Kidney (tissue), 14 donors: ENCODE data around the gene NDUFB7. TPM values are rescaled to one million over a fixed set of nuclear protein-coding genes. Genes with fewer than 3 reads are reported as not detected.
"Not testable (repeated sequence)": the region's sequence is repeated elsewhere in the genome, so short reads cannot be mapped to it uniquely, and the experiment has no call there.

Experiments
- DNase-seq, 5 donors: peaks; one replicate each; pipeline ENCODE4 v3.0.0-alpha.2; 2013 to 2020
- FAIRE-seq: peaks from 2 replicates; lab custom pipeline; 2012; peaks lifted over from hg19 to GRCh38; lab: Jason Lieb, UNC
- H3K27ac ChIP-seq, 2 donors: one replicate each; pipeline ENCODE4 v1.7.0; 2013; ENCODE audit warnings: low read depth in 2 of 2, low read length in 2 of 2, inconsistent platforms in 1 of 2
- H3K27me3 ChIP-seq: one replicate; pipeline ENCODE4 v1.7.1; 2013; ENCODE audit warnings: low read length, inconsistent platforms; ENCODE audit not compliant: control insufficient read depth, insufficient read depth
- H3K36me3 ChIP-seq, 3 donors: one replicate each; pipeline versions ENCODE4 v1.7.0 to v1.7.1; 2013; ENCODE audit warnings: low read length in 3 of 3, control low read depth in 1 of 3, inconsistent platforms in 1 of 3; ENCODE audit not compliant: insufficient read depth in 3 of 3, control insufficient read depth in 2 of 3
- H3K4me1 ChIP-seq, 3 donors: one replicate each; pipeline versions ENCODE4 v1.7.0 to v1.7.1; 2013; ENCODE audit warnings: low read length in 3 of 3, inconsistent platforms in 1 of 3, low read depth in 1 of 3; ENCODE audit not compliant: control insufficient read depth in 2 of 3, insufficient read depth in 2 of 3
- H3K4me3 ChIP-seq, 3 donors: one replicate each; pipeline versions ENCODE4 v1.7.0 to v1.8.1; 2013; ENCODE audit warnings: low read length in 3 of 3, control low read depth in 1 of 3, inconsistent platforms in 1 of 3
- H3K9ac ChIP-seq, 3 donors: one replicate each; pipeline versions ENCODE4 v1.7.0 to v1.7.1; 2013; ENCODE audit warnings: low read length in 3 of 3, control low read depth in 1 of 3, inconsistent platforms in 1 of 3
- H3K9me3 ChIP-seq, 3 donors: one replicate each; pipeline versions ENCODE4 v1.7.0 to v1.7.1; 2013; ENCODE audit warnings: low read length in 3 of 3, control low read depth in 1 of 3, inconsistent platforms in 1 of 3; ENCODE audit not compliant: control insufficient read depth in 2 of 3, insufficient read depth in 1 of 3
- CTCF ChIP-seq: IDR thresholded peaks from 3 replicates; pipeline ENCODE4 v1.5.1; 2012; ENCODE audit warnings: mild to moderate bottlenecking, moderate library complexity, borderline replicate concordance; ENCODE audit not compliant: insufficient read depth; ENCODE audit errors: extremely low read depth
- intact Hi-C: fragments of 100-400 bp; cut with DNase I; formaldehyde crosslinking; loops from one replicate; pipeline ENCODE4 v1.11.1; 2022
- polyA plus RNA-seq: library from polyadenylated mRNA; stranded (reverse); fragments of 350-450 nt; fragmentation: Illumina TruSeq; extraction: RNeasy Lipid Tissue Mini Kit (QIAGEN cat#74804); gene quantifications from one replicate; pipeline ENCODE4 v1.2.3, GENCODE V29; 2014; ENCODE audit warnings: low read depth, low replicate concordance; ENCODE audit not compliant: insufficient read depth
- total RNA-seq: library from RNA; stranded (reverse); fragmentation: NEBNext Ultra II Directional; extraction: Animal tissue kit (Norgen Biotek cat#: 25700); gene quantifications from one replicate; pipeline ENCODE4 v1.2.1, GENCODE V29; 2021
- donor health status: control.
- donor health status: control.
- donor health status: control.
- donor health status: control.
- donor health status: control.
- donor health status: DM: yes; HTN: yes; CAD: no.
- donor health status: Normal renal cell carcinoma (clear cell type).

Gene NDUFB7
- total and polyA plus RNA-seq, 2 donors from 2014 or later: 146 to 894 TPM

DNA sequence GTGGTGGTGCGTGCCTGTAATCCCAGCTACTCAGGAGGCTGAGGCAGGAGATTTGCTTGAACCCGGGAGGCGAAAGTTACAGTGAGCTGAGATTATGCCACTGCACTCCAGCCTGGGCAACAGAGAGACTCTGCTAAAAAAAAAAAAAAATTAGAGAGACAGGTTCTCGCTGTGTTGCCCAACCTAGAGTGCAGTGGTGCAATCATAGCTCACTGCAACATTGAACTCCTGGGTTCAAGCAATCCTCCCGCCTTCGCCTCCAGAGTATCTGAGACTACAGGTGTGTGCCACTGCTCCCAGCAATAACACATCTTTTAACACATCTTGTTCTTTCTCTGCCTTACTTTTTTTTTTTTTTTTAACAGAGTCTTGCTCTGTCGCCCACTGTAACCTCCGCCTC lies 43.8 kb upstream of the NDUFB7 start:
- no peaks in the 10 kb centered on the region for H3K4me1 ChIP-seq
- H3K9me3 ChIP-seq: peaks cover 0 to 13% (median 3%) of the 10 kb centered on the region in 3 donors
- TF ChIP-seq CTCF: no peak
- H3K9ac ChIP-seq: no peak overlapping the region
- H3K27me3 ChIP-seq: no peaks in the 10 kb centered on the region
- FAIRE-seq (no peak), DNase-seq (no peak)
- H3K4me3 ChIP-seq: no peak overlapping the region
- no peak overlapping the region for H3K27ac ChIP-seq
- intact Hi-C loops: no loop called here
- no peaks in the 10 kb centered on the region for H3K36me3 ChIP-seq

DNA sequence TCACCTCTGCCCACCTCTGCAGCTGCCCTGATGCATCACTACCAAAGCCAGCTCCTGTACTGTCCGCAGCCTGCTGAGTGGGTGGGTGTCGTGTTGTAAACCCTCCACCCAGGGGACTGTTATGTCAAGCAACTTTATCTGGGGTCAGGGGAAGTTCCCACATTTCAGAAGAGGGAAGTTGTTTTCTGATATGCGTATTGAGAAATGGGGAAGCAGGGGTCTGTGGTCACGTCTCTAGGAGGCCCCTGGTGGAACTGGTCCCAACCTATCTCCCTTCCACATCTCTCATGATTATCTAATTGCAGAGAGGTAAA lies 42.2 kb upstream of the NDUFB7 start:
- Histone ChIP-seq H3K9ac (no peak overlapping the region), H3K4me1 (no peaks in the 10 kb centered on the region), H3K27ac (no peak overlapping the region), H3K27me3 (no peaks in the 10 kb centered on the region), H3K4me3 (no peak overlapping the region), H3K9me3 (peaks cover 0 to 3% (median 0%) of the 10 kb centered on the region in 3 donors), H3K36me3 (no peaks in the 10 kb centered on the region)
- DNase-seq (no peak), FAIRE-seq (no peak)
- no peak for TF ChIP-seq CTCF
- intact Hi-C loops: no loop called here

GRCh38 chr19:14613399-14614098 lies 41.7 kb upstream of the NDUFB7 start:
- H3K27me3 ChIP-seq, DNase-seq, intact Hi-C loops, H3K27ac ChIP-seq, H3K4me1 ChIP-seq, FAIRE-seq, H3K9me3 ChIP-seq, H3K4me3 ChIP-seq, H3K9ac ChIP-seq, H3K36me3 ChIP-seq: not testable (repeated sequence)

- intact Hi-C loops: no loop called here
Observed at GRCh38 chr19:14612657-14613056, 40.8 kb upstream of the NDUFB7 start.

DNA sequence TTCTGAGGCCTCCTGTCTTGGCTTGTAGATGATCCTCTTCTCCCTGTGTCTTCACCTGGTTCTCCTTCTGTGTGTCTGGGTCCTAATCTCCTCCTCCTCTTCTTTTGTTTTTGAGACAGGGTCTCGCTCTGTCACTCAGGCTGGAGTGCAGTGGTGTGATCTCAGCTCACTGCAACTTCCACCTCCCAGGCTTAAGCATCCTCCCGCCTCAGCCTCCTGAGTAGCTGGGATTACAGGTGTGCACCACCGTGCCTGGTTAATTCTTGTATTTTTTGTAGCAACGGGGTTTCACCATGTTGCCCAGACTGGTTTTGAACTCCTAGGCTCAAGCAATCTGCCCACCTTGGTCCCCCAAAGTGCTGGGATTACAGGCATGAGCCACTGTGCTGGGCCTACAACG lies 40.4 kb upstream of the NDUFB7 start:
- H3K27me3 ChIP-seq, H3K4me3 ChIP-seq, H3K36me3 ChIP-seq, intact Hi-C loops, H3K27ac ChIP-seq, H3K9me3 ChIP-seq, DNase-seq, FAIRE-seq, H3K9ac ChIP-seq, H3K4me1 ChIP-seq: not testable (repeated sequence)

More at GRCh38 chr19:14612657-14613056, 40.8 kb upstream of the NDUFB7 start:
- Histone ChIP-seq H3K9me3 (no peaks in the 10 kb centered on the region), H3K4me3 (no peak overlapping the region), H3K4me1 (no peaks in the 10 kb centered on the region), H3K9ac (no peak overlapping the region), H3K36me3 (no peaks in the 10 kb centered on the region), H3K27me3 (no peaks in the 10 kb centered on the region), H3K27ac (no peak overlapping the region)
- no peak for DNase-seq
- TF ChIP-seq CTCF: no peak
- FAIRE-seq: no peak
